ENCODE measurements around the gene LRPPRC. TPM values are rescaled to one million over a fixed set of nuclear protein-coding genes. Genes with fewer than 3 reads are reported as not detected.

Gene LRPPRC
- total RNA-seq, 6 experiments from 2014 or later = 39.6 to 53.8 (median 45.5) TPM

- H3K4me3 ChIP-seq = peak overlapping the region; percentile 55 to 94 (median 91)
- intact Hi-C loops (cut with DNase I) = no loop called here
- DNase-seq (no peak), ATAC-seq (no peak)
- H3K27me3 ChIP-seq = no peaks in the 10 kb centered on the region
- H3K4me1 ChIP-seq = peaks cover 0 to 41% (median 7%) of the 10 kb centered on the region in 4 donors
- H3K9me3 ChIP-seq = no peaks in the 10 kb centered on the region
- WGBS (ENCODE audit: insufficient coverage, low coverage, low lambda C conversion rate, missing lambda C conversion rate) = 27% methylated on average over 14 of the region's 14 CpGs
- TF ChIP-seq, protein P1, sequence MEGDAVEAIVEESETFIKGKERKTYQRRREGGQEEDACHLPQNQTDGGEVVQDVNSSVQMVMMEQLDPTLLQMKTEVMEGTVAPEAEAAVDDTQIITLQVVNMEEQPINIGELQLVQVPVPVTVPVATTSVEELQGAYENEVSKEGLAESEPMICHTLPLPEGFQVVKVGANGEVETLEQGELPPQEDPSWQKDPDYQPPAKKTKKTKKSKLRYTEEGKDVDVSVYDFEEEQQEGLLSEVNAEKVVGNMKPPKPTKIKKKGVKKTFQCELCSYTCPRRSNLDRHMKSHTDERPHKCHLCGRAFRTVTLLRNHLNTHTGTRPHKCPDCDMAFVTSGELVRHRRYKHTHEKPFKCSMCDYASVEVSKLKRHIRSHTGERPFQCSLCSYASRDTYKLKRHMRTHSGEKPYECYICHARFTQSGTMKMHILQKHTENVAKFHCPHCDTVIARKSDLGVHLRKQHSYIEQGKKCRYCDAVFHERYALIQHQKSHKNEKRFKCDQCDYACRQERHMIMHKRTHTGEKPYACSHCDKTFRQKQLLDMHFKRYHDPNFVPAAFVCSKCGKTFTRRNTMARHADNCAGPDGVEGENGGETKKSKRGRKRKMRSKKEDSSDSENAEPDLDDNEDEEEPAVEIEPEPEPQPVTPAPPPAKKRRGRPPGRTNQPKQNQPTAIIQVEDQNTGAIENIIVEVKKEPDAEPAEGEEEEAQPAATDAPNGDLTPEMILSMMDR (IDR thresholded peaks at IDR 0.05) = no peak
- H3K27ac ChIP-seq = peak overlapping the region; percentile 82 to 95 (median 92)
- H3K36me3 ChIP-seq = peaks cover 0 to 4% (median 0%) of the 10 kb centered on the region in 4 donors
Observed at GRCh38 chr2:43839776-43840564, 155.8 kb downstream of the LRPPRC start.

DNA sequence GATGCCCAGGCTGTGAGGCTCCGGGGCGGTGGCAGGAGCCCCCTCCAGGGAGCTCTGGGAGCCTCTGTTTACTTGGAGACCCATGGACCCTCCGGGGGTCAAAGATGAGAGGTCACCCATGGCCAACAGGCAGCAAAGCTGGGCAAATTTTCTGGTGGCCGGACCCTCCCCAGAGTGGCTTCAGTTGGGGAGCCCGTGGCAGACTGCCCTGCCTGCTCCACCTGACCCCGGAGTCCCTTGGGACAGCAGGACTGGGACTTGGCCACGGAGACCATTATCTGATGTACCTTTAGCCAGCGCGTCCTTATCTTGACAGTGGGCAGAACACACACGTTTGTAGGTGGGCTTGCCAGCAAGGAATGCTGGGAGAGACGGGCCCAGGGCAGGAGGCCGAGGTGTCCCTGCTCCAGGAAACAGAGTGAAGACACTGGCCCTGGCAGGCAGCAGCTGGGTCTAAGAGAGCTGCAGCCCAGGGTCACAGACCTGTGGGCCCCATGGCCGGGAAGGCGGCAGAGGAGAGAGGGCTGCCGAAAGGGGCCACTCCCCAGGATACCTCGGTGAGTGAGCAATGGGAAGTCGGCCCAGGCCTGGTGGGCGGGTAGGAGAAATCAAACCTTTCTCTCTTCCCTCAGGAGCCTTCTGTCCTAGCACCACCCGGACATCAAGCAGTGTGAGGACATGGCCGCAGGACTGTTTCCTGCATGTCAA is 157.1 kb downstream of the LRPPRC start, which contains the start of the genes ABCG5 and ABCG8:
TSS of gene ABCG5 (minus strand) at position 280 of the 708 bp plus-strand sequence. CDS start at position 120, 160 bp downstream.
TSS of gene ABCG8 (plus strand) at position 412 of the 708 bp plus-strand sequence. CDS start at position 495, 83 bp downstream.
- Histone ChIP-seq H3K9me3 (no peaks in the 10 kb centered on the region), H3K4me1 (peaks cover 0 to 32% (median 7%) of the 10 kb centered on the region in 4 donors), H3K27ac (peak within 1 kb of the TSS; percentile 82 to 95 (median 92)), H3K36me3 (peaks cover 0 to 4% (median 0%) of the 10 kb centered on the region in 4 donors), H3K27me3 (no peaks in the 10 kb centered on the region), H3K4me3 (peak within 1 kb of the TSS; percentile 55 to 94 (median 91))
- intact Hi-C loops (cut with DNase I) = no loop called here
- TF ChIP-seq POLR2A (IDR thresholded peaks at IDR 0.05) = peak; percentile 56
- TF ChIP-seq, protein P1 (IDR thresholded peaks at IDR 0.05) = no peak
- WGBS (ENCODE audit: insufficient coverage, low coverage, low lambda C conversion rate, missing lambda C conversion rate) = 43% methylated on average over 4 of the region's 20 CpGs
- peak; percentile 80 to 96 (median 93) for DNase-seq
- peak; percentile 58 to 82 (median 75) for ATAC-seq

GRCh38 chr2:43837831-43838559 is 157.8 kb downstream of the LRPPRC start:
- TF ChIP-seq, protein P1 (IDR thresholded peaks at IDR 0.05) = peak in 1 of 4 donors; percentile 7
- no peak for TF ChIP-seq POLR2A (IDR thresholded peaks at IDR 0.05)
- WGBS (ENCODE audit: insufficient coverage, low coverage, low lambda C conversion rate, missing lambda C conversion rate) = 37% methylated on average over 3 of the region's 21 CpGs
- ATAC-seq (peak; percentile 55 to 79 (median 66)), DNase-seq (peak; percentile 62 to 80 (median 77))
- intact Hi-C loops (cut with DNase I) = no loop called here
- no peaks in the 10 kb centered on the region for H3K27me3 ChIP-seq
- H3K27ac ChIP-seq = peak overlapping the region; percentile 82 to 95 (median 92)
- H3K4me1 ChIP-seq = peaks cover 0 to 24% (median 6%) of the 10 kb centered on the region in 4 donors
- peak overlapping the region; percentile 55 to 94 (median 91) for H3K4me3 ChIP-seq
- H3K9me3 ChIP-seq = no peaks in the 10 kb centered on the region
- H3K36me3 ChIP-seq = peaks cover 0 to 4% (median 0%) of the 10 kb centered on the region in 4 donors

DNA sequence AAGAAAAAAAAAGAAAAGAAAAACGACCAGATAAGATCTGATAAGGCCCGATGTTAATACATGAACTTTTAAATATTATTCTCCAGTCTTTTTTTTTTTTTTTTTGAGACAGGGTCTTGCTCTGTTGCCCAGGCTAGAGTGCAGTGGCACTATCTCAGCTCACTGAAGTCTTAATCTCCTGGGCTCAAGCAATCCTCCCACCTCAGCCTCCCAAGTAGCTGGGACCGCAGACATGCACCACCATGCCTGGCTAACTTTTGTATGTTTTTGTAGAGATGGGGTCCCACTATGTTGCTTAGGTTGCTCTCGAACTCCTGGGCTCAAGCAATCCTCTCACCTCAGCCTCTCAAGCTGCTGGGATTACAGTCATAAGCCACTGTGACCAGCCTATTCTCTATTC is 158.8 kb downstream of the LRPPRC start:
- DNase-seq = no peak
- Histone ChIP-seq H3K4me3 (peak overlapping the region; percentile 55 to 94 (median 91)), H3K27ac (peak overlapping the region in 1 of 3 donors; percentile 95), H3K4me1 (peaks cover 0 to 18% (median 6%) of the 10 kb centered on the region in 4 donors), H3K36me3 (peaks cover 0 to 4% (median 0%) of the 10 kb centered on the region in 4 donors), H3K27me3 (no peaks in the 10 kb centered on the region), H3K9me3 (no peaks in the 10 kb centered on the region)
- TF ChIP-seq, protein P1 (IDR thresholded peaks at IDR 0.05) = no peak
- no peak for TF ChIP-seq POLR2A (IDR thresholded peaks at IDR 0.05)
- intact Hi-C loops (cut with DNase I) = no loop called here
- 28% methylated on average over 3 of the region's 4 CpGs for WGBS (ENCODE audit: insufficient coverage, low coverage, low lambda C conversion rate, missing lambda C conversion rate)
- no peak for ATAC-seq

All from right lobe of liver (tissue), 6 donors.